ENCODE measurements around the gene ELFN2.
A peak's percentile ranks its signal among the peaks of the same experiment; 100 is the strongest.
"Not testable (repeated sequence)": the region's sequence is repeated elsewhere in the genome, so short reads cannot be mapped to it uniquely, and the experiment has no call there.

Gene ELFN2, protein sequence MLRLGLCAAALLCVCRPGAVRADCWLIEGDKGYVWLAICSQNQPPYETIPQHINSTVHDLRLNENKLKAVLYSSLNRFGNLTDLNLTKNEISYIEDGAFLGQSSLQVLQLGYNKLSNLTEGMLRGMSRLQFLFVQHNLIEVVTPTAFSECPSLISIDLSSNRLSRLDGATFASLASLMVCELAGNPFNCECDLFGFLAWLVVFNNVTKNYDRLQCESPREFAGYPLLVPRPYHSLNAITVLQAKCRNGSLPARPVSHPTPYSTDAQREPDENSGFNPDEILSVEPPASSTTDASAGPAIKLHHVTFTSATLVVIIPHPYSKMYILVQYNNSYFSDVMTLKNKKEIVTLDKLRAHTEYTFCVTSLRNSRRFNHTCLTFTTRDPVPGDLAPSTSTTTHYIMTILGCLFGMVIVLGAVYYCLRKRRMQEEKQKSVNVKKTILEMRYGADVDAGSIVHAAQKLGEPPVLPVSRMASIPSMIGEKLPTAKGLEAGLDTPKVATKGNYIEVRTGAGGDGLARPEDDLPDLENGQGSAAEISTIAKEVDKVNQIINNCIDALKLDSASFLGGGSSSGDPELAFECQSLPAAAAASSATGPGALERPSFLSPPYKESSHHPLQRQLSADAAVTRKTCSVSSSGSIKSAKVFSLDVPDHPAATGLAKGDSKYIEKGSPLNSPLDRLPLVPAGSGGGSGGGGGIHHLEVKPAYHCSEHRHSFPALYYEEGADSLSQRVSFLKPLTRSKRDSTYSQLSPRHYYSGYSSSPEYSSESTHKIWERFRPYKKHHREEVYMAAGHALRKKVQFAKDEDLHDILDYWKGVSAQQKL

DNA sequence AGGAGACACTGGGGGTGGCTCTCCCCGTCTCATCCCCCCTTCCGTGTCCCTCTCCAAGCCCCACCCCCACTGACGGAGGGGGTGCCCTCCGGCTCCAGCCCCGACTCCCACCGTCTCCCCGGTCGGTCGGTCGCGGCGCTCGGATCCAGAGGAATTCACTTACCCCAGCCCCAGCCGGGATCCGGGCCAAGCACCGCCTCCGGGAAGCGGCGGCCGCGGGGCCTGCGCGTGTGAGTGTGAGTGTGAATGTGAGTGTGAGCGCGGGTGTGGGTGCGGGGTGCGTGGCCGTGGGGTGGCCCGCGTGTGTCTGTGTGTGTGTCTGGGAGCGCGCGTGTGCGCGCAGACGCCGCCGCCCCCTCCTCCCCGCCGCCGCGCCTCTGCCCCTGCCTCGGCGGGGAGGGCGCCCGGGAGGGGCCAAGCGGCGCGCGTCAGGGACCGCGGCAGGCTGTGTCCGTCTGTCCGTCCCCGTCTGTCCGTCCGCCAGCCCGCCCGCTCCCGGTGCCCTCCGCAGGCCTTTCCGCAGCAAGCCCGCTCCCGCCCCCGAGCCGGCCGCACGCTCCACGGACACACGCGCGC lies at the start of gene ELFN2:
ELFN2 (minus strand) TSS at position 345 of the 576 bp plus-strand sequence. CDS start 51,945 bp downstream, outside the sequence.
- DNase-seq (ENCODE audit: low spot score), result no peak

DNA sequence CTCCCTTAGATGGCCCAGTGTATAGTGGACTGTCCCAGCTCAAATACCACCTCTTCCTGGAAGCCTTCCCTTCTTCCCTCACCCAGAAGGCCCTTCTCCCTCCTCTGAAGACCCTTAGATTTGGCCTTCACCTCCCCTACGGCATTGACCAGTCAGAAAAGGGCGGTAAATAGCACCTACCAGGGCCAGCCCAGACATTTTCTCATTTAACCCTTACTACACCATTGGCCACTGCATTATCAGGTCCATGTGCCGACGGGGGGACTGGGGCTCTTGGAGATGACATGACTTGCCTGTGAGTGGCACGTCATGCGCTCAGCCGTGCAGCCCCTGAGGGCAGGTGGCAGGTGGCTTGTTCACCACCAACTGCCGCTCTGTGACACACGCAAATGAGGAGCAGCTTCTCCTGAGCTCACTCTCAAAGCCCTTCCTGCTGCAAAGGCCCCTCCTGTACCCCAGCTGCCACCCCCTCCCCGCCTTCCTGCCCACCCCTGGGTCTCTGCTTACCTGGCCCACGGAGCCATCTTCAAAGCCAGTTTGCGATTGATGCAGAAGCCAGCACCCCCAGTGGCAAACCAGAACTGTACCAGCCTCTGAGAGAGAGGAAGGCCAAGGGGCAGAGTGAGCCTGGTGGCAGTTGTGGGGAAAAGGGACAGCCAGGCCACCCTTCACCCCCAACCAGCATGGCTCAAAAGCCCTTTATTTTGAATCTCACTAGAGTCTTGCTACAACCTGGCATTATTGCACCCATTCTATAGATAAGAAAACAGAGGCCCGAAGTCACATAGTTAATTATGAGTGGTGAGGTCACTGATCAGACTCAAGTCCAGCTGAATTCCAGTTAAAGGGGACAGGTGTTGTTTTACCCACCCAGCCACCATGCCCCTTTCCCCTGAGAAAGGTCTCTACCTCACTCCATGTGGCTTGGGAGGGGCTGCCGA lies 49.4 kb upstream of the ELFN2 start:
- no peak for DNase-seq (ENCODE audit: low spot score)

DNA sequence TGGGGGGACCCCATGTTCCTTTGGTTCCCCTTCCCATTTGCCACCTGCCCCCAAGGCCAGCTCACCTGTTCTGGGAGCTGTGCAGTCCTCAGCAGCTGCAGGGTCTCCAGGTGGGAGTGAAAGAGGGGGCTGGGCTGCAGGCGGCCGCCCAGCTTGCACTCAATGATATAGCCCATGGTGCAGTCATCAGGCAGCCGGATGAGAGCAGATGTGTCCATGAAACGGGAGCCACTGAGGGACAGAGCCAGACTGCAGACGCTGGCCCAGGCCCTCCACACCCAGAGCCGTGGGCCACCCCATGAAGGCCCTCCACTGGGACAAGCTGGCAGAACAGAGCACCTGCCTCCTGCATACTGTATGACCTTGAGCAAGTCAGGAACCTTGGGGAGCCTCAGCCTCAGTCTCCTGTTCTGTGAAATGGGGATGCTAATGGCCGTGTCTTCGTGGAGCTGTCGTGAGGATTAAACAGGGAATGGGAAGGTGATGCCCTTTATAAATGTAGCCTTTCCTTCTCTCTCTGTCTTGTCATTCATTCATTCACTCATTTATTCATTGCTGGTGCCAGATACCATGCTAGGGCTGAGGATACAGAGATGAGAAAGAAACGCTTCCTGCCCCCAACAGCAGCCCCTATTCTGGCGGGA lies 47.3 kb upstream of the ELFN2 start:
- no peak for DNase-seq (ENCODE audit: low spot score)

DNA sequence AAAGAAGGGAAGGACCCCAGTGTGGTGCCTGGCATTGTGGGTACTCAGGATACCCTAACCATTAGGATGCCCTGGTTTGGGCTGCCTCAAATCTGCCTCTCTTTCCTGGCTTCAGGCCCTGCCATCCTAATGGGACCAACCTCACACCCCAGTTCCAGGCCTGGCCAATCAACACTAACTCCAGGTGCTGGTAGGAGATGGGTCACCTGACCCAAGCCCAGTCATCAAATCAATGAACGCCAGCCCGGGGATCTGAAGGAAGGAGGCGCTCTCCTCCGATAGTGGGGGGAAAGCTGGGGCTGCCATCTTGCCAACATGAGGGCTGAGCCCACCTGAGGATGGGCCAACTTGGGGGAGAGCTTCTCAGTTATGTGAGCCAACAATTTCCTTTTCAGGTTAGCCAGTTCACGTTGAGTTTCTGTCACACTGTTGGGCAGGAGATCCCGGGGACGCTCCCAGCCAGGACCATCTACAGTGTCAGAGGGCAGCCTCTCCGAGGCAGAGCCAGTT lies 46.2 kb upstream of the ELFN2 start:
- no peak for DNase-seq (ENCODE audit: low spot score)

DNA sequence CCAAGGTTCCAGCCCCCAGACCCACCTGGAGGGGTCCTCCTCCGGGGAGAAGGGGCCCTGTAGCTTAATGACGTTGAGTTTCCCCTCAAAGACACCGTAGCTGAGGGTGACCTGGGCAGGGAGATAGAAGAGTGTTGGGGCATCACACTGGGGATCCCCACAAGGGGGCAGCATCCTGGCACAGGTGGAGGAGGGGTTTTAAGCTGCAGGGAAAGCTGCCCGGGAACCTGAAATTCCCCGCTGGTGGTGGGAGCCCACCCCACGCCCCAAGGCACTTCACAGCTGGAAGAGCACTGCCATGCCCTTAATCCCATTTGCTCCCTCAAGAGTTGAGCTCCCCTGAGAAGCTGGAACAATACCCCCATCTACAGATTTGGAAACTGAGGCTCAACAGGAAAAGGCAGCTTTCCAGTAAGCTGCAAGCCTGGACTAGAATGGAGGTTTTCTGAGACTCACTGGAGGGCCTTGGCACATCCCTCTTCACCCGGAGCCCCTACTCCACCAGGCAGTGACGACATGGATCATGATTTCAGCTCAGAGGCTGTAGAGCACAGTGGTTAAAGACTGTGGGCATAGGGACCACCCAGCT lies 45.2 kb upstream of the ELFN2 start:
- DNase-seq (ENCODE audit: low spot score), result peak; percentile 70

DNA sequence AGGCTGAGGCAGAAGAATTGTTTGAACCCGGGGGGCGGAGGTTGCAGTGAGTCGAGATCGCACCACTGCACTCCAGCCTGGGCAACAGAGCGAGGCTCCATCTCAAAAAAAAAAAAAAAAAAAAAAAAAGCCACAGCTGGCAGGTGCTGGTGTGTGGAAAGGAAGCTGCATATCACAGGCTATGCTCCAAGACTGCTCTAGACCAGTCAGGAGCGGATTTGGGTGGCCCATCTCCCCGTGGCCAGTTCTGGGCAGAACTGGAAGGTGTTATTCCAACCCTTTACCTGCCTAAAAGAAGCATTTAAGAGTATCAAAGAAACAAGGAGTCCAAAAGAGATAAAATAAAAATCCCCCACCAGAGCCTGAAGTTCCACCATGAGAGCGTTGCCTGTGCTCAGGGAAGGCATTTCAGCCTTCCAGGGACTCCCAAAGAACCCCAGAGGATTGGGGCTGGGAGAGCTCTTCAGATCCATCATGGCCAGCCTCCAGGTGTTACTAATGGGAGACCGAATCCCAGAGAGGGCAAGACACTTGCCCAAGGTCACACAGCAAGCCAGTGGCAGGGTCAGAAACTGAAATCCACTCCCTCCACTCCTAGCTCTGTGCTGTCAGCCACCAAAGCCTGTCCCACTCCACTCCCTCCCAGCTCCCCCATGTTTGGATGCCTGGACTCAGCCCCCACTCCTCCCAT lies 44.6 kb upstream of the ELFN2 start:
- no peak for DNase-seq (ENCODE audit: low spot score)

DNA sequence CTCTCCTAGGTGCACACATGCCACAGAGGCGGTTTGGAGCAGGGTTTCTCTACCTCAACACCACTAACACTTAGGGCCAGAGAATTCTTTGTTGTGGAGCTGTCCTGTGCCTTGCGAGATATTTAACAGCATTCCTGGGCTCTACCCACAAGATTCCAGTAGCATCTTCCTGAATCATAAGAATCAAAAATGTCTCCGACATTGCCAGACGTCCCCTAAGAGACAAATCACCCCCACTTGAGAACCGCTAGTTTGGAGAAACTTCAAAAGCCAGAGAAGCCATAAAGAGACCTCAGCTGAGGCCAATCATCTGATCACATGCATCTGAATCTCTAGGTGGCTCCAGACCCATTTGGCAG lies 42.8 kb upstream of the ELFN2 start:
- no peak for DNase-seq (ENCODE audit: low spot score)

DNA sequence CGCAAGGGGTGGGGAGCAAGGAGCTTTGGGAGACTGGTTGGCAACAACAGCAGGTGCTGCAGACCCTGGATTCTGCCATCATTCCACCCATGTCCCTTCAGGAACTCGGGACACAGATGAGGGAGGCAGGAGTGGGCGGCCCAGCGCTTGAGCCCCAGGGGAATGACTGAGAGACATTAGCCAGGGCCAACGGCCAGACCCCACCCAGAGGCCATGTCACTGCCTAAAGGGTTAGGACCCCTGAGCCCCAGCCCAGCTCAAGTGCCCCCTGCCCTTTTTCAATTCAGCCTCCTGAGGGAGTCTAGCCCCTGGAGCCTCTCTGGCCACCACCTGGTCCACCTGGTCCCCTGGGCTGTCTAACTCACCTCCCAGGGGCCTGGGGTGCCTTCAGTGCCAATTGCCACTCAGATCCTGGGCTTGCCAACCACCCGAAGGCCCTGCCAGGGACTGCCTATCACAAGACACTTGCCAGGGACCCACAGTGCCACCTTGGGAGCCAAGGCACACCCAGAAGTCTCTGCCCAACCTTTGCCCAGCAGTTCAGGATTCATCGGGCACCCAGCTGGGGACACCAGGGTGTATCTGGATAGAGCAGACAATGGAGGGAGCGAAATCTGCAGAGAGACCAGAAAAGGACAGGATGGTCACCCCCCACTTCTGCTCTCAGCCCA lies 42.3 kb upstream of the ELFN2 start:
- DNase-seq (ENCODE audit: low spot score), result no peak

DNA sequence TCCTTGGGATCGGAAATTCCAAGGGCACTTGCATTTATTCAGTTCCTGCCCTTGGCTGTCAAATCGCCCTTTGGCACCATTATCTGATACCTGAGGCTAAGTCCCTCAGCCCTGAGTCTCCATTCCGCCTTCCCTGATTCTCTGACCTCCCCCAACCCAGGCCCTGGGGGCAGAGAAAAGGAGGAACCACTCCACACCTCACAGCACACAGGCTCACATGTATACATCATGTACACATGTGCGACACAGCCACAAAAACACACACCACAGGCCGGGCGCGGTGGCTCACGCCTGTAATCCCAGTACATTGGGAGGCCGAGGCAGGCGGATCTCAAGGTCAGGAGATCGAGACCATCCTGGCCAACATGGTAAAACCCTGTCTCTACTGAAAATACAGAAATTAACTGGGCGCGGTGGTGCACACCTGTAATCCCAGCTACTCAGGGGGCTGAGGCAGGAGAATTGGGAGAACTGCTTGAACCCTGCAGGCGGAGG lies 41.0 kb upstream of the ELFN2 start:
- DNase-seq (ENCODE audit: low spot score), result not testable (repeated sequence)

DNA sequence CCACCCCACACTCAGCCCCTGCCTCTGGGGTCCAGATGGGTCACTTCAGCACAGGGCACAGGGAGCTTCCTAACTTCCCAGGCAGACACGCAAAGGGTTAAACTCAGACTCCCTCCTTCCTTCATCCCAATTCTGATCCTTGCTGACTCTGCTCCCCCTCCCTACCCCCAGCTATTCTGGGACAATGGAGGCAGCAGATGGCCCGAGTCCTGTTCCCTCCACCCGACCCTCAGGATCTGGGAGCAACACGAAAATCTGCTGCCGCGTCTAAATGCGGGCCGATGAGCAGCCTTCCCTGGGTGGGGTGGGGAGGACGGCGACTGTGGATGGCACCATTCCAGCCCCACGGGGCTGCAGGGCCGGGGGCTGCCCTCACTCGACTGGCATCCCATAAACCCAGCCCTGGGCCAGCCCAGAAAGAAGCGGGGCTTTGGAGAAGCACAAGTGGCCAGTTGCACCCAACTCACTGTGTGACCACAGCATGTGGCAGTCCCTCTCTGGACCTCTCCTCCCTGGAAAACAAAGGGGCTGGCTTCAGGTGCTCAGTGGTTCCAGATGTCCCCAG lies 40.2 kb upstream of the ELFN2 start:
- no peak for DNase-seq (ENCODE audit: low spot score)

DNA sequence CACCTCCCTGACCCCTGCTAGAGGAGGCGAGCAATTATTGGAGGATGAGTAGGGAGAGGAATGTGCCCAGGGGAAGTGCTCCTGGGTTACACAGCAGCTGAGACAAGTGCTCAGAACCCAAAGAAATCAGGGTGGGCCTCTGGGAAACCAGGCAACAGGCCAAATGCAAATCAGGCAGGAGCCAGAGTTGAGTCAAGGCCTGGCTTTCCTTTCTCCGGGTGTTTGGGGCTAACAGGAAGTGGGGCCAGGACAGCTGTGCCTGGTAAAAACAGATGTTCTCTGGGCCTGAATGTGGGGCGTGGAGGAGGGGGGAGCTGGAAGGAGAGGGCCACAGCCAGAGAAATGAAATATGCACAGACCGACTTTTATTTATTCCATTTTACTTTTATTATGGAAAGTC lies 36.9 kb upstream of the ELFN2 start:
- DNase-seq (ENCODE audit: low spot score), result no peak

DNA sequence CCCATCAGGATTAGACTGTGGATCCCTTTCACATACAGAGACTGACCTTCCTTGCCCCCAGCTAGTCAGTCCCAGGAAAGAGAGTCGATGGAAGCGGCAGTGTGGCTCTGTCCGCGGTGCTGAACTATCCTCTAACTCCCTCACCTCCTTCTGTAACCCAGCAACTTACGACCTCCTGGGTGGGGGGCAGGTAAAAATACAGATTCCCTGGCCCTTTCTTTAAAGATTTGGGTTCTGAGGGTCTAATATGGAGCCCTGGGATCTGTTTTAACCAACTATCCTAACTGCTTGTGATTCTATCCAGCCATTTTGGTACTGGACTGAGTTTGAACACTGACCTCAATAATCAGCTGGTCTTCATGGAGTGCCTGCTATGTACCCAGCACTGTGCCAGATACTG lies 35.7 kb upstream of the ELFN2 start:
- DNase-seq (ENCODE audit: low spot score), result no peak

DNA sequence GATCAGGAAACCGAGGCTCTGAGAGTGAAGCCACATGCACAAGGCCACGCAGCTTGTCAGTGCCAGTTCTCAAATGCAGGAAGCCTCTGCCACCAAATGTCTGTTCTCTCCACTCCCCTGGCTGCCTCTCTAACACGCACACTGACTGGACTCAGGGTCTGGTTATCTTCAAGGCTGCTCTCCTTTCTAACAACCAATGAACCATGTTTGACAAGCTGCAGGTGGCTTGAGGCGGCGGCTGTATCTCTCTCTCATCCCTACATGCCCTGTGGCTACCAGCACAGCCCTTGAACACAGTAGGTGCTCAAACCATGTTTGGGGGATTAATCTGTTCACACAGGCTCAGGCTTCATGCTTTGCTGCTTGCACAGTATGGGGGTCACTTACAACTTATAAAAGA lies 35.2 kb upstream of the ELFN2 start:
- DNase-seq (ENCODE audit: low spot score), result no peak

DNA sequence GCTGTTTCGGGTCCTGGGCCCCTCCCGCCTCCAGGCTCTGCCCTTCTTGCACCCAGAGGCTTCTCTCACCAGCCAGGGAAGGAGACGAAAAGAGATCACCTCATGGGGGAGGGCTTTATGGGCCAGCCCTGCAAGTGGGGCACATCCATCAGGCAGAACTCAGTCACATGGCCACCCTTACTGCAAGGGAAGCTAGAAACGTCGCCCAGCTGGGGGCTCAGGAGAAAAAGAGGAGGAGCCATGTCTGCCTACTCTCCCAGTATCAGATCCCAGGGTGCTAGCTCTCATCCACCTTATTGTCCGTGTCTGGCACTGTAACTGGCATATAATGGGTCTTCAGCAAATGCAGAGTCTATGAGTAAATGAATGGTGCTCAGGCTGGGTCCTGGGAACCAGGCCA lies 34.7 kb upstream of the ELFN2 start:
- DNase-seq (ENCODE audit: low spot score), result no peak

DNA sequence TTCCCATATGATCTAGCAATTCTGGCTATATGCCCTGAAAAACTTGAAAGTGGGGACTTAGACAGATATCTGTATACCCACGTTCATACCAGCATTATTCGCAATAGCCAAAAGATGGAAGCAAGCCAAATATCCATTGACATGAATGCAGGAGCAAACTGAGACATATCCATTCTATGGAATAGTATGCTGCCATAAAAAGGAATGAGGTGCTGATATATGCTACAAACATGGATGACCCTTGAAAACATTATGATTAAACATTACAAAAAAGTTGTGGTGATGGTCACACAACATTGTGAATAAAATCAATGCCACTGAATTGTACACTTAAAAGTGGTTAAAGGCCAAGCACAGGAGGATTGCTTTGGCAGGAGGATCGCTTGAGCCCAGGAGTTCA lies 33.4 kb upstream of the ELFN2 start:
- DNase-seq (ENCODE audit: low spot score), result no peak

DNA sequence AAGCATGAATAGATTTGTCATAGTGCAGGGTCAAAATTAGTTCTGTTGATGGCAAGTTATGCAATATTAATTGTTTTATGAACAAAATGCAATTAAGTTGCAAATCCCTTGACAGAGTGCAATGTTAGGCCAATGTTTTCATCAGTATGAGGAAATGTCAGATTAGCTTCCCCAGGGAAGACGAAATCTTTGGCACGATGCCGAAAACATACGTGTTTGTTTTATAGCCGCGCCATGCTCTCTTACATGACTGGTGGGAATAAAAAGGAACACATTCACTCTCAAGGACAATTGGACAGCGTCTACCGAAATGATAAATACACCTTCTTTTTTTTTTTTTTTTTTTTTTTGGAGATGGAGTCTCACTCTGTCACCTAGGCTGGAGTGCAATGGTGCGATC lies 31.9 kb upstream of the ELFN2 start:
- no peak for DNase-seq (ENCODE audit: low spot score)

DNA sequence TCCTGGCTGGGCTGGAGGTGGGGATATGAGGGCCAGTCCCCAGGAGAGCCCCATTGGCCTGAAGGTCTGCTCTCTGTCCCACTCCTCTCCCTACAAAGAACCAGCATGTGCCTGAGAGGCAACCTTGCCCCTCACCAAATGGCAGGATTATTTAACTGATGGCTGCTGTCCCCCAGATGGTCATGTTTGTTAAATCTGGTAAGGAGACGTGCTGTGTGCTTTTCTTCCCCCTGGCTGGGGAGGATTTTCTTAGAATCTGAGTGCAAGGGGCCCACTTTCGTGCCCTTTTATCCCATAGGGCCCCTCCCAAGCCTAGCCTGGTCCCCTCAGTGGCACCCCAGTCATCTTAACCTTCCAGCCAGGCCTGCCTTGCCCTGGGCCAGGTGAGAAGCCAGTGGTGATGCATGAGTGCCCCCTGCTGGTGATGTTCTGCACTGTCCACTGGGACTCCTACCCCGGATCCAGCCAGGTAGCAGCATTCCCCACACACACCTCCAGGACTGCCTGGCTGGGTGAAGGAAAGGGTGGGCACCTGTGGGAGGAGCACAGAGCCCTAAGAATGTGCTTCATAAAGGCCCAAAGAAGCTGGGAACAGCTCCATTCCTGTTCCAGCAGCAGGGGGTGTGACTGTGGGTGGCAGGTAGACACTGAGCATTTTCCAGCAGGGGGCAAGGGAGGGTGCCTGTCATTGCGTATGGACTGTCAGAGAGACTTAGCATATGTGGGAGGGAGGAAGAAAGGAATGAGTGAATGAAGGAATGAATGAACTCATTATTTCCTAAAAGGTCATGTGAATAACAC lies 30.0 kb upstream of the ELFN2 start:
- peak; percentile 61 for DNase-seq (ENCODE audit: low spot score)

DNA sequence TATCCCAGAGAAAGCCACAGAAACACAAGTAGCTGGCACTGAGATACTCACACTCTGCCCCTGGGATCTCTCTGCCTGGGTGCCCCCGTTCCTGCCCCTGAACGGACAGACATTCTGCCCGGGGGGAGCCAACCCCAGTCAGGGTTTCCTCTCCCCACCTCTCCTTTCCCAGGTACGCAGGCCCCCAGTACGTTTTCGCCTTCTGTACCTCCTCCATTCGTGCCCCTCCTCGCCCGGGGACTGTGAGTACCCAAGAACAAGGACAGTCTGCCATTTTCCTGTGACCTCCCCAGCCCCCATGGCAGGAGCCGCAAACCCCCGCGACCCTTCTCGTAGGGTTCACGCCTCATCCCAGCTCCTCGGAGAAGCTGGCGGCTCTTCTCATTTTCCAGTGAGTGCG lies 29.1 kb upstream of the ELFN2 start:
- no peak for DNase-seq (ENCODE audit: low spot score)

All from COLO829 (cell line).